ENCODE data around the gene GUCY1B1.

Gene GUCY1B1

DNA sequence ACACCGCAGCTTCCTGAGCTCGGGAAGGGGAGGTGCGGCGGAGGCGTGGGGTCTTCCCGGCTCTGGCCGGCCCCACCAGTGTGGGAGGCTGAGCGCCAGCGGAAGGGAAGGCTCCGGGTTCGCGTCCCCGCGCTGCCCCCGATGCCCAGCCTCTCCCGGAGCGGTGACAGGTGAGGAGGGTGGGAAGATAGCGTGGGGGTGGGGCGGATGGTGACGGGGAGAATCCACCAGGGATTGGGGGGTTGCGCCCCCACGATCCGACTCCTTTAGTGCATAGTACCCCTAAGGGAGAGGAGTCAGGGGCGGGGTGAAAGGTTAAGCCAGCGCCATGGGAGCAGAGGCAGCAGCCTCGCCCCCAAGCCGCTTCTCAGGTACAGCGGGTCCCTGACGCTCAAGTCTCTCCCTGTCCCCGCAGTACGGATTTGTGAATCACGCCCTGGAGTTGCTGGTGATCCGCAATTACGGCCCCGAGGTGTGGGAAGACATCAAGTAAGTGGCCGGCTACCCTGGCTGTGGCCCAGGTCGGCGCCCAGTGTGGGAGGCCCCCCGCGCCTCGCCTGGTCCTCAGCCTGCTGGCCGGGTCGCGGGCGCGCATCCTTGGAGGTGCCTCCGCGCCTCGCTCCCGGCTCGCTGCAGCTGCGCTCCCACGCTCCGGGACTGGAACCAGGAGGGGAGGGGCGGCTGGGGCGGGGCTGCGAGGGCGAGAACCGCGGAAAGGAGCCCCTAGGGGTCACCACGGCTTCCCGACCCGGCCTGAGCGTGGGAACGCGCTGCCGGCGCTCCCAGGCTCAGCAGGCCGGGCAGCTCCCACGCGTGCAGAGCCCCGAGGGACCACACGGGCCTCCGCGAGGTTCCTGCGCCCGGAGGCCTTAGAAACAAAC, 791 bp downstream of the GUCY1B1 start:
- peak; percentile 62 to 73 (median 67) for DNase-seq
- H3K4me1 ChIP-seq (ENCODE audit: control extremely low read depth in 1 of 4, control insufficient read depth in 4 of 4, insufficient read depth in 4 of 4, low read length in 3 of 4), result peaks cover 5 to 56% (median 15%) of the 10 kb centered on the region in 4 experiments
- ChIA-PET POLR2A (interaction anchor here (1.0 to 1.5 kb wide), 2 partner anchors 10 to 92 kb away, joined by 3 read pairs; no protein-coding TSS in a partner anchor), CTCF (interaction anchor here (0.8 to 2.3 kb wide), 13 partner anchors 9 to 231 kb away, joined by 3 to 9 read pairs (median 3); no protein-coding TSS in a partner anchor)
- WGBS (ENCODE audit: insufficient coverage), result under 1% methylated on average over 60 of the region's 77 CpGs
- no peaks in the 10 kb centered on the region for H3K9me3 ChIP-seq (ENCODE audit: control extremely low read depth in 1 of 5, control insufficient read depth in 4 of 5, insufficient read depth in 2 of 5, low read depth in 1 of 5, low read length in 4 of 5)
- H3K4me3 ChIP-seq (ENCODE audit: control insufficient read depth in 1 of 7, extremely low read depth in 1 of 7, insufficient read depth in 4 of 7, low read depth in 2 of 7, low read length in 6 of 7), result peak overlapping the region; percentile 72 to 96 (median 81)
- no peaks in the 10 kb centered on the region for H3K36me3 ChIP-seq (ENCODE audit: control insufficient read depth in 4 of 4, insufficient read depth in 4 of 4, low read length in 3 of 4)
- H3K27me3 ChIP-seq (replicated peaks in 2 of 5; ENCODE audit: control insufficient read depth in 4 of 5, insufficient read depth in 5 of 5, low read length in 4 of 5), result no peaks in the 10 kb centered on the region
- H3K27ac ChIP-seq (ENCODE audit: insufficient read depth in 1 of 2, low read depth in 1 of 2, low read length in 2 of 2, poor library complexity in 1 of 2, severe bottlenecking in 2 of 2), result peak overlapping the region; percentile 48 to 83

DNA sequence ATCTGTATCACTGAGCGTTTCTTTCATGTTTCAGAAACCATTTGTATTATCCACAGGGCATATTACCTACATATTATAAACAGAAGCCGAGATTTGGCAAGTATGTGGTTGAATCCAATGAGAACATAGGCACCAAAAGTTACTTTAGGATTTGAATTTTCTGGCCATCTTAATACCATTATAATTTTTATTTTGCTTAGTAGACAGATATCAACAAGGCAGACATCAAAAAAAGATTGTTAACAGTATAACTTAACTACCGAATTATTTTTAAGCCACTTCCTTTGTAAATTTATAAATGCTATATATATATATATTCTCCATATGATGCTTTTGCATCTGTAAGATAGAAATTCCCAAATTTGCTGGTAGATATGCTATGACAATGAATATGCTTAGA, 2.2 kb downstream of the GUCY1B1 start:
- H3K27me3 ChIP-seq (replicated peaks in 2 of 5; ENCODE audit: control insufficient read depth in 4 of 5, insufficient read depth in 5 of 5, low read length in 4 of 5), result no peaks in the 10 kb centered on the region
- ChIA-PET POLR2A (no interaction called here), CTCF (interaction anchor here (1.3 kb wide), 1 partner anchor 131 kb away, joined by 3 read pairs; no protein-coding TSS in a partner anchor)
- no CpG with 5 or more reads among the region's 3 CpGs for WGBS (ENCODE audit: insufficient coverage)
- H3K4me1 ChIP-seq (ENCODE audit: control extremely low read depth in 1 of 4, control insufficient read depth in 4 of 4, insufficient read depth in 4 of 4, low read length in 3 of 4), result peaks cover 5 to 66% (median 17%) of the 10 kb centered on the region in 4 experiments
- H3K36me3 ChIP-seq (ENCODE audit: control insufficient read depth in 4 of 4, insufficient read depth in 4 of 4, low read length in 3 of 4), result no peaks in the 10 kb centered on the region
- H3K4me3 ChIP-seq (ENCODE audit: control insufficient read depth in 1 of 7, extremely low read depth in 1 of 7, insufficient read depth in 4 of 7, low read depth in 2 of 7, low read length in 6 of 7), result peak overlapping the region in 3 of 7 experiments; percentile 45 to 96 (median 87)
- H3K27ac ChIP-seq (ENCODE audit: insufficient read depth in 1 of 2, low read depth in 1 of 2, low read length in 2 of 2, poor library complexity in 1 of 2, severe bottlenecking in 2 of 2), result peak overlapping the region in 1 of 2 experiments; percentile 8
- no peak for DNase-seq
- H3K9me3 ChIP-seq (ENCODE audit: control extremely low read depth in 1 of 5, control insufficient read depth in 4 of 5, insufficient read depth in 2 of 5, low read depth in 1 of 5, low read length in 4 of 5), result no peaks in the 10 kb centered on the region

GRCh38 chr4:155761916-155762315, 3.1 kb downstream of the GUCY1B1 start:
- Histone ChIP-seq H3K27me3 (replicated peaks in 2 of 5; ENCODE audit: control insufficient read depth in 4 of 5, insufficient read depth in 5 of 5, low read length in 4 of 5) (no peaks in the 10 kb centered on the region), H3K36me3 (ENCODE audit: control insufficient read depth in 4 of 4, insufficient read depth in 4 of 4, low read length in 3 of 4) (no peaks in the 10 kb centered on the region), H3K27ac (ENCODE audit: insufficient read depth in 1 of 2, low read depth in 1 of 2, low read length in 2 of 2, poor library complexity in 1 of 2, severe bottlenecking in 2 of 2) (no peak overlapping the region), H3K4me3 (ENCODE audit: control insufficient read depth in 1 of 7, extremely low read depth in 1 of 7, insufficient read depth in 4 of 7, low read depth in 2 of 7, low read length in 6 of 7) (peak overlapping the region in 3 of 7 experiments; percentile 20 to 49 (median 48)), H3K4me1 (ENCODE audit: control extremely low read depth in 1 of 4, control insufficient read depth in 4 of 4, insufficient read depth in 4 of 4, low read length in 3 of 4) (peaks cover 5 to 66% (median 17%) of the 10 kb centered on the region in 4 experiments), H3K9me3 (ENCODE audit: control extremely low read depth in 1 of 5, control insufficient read depth in 4 of 5, insufficient read depth in 2 of 5, low read depth in 1 of 5, low read length in 4 of 5) (no peaks in the 10 kb centered on the region)
- CTCF ChIA-PET, result no interaction called here
- DNase-seq, result peak in 1 of 3 donors; percentile 24
- POLR2A ChIA-PET, result no interaction called here

- no peak overlapping the region for H3K27ac ChIP-seq (ENCODE audit: insufficient read depth in 1 of 2, low read depth in 1 of 2, low read length in 2 of 2, poor library complexity in 1 of 2, severe bottlenecking in 2 of 2)
- ChIA-PET POLR2A (no interaction called here), CTCF (interaction anchor here (0.5 to 3.1 kb wide), 2 partner anchors 11 to 1125 kb away, joined by 3 to 16 read pairs; no protein-coding TSS in a partner anchor)
- H3K9me3 ChIP-seq (ENCODE audit: control extremely low read depth in 1 of 5, control insufficient read depth in 4 of 5, insufficient read depth in 2 of 5, low read depth in 1 of 5, low read length in 4 of 5), result no peaks in the 10 kb centered on the region
- H3K4me3 ChIP-seq (ENCODE audit: control insufficient read depth in 1 of 7, extremely low read depth in 1 of 7, insufficient read depth in 4 of 7, low read depth in 2 of 7, low read length in 6 of 7), result peak overlapping the region in 1 of 7 experiments; percentile 49
- no peaks in the 10 kb centered on the region for H3K27me3 ChIP-seq (replicated peaks in 2 of 5; ENCODE audit: control insufficient read depth in 4 of 5, insufficient read depth in 5 of 5, low read length in 4 of 5)
- H3K36me3 ChIP-seq (ENCODE audit: control insufficient read depth in 4 of 4, insufficient read depth in 4 of 4, low read length in 3 of 4), result no peaks in the 10 kb centered on the region
- peaks cover 5 to 62% (median 17%) of the 10 kb centered on the region in 4 experiments for H3K4me1 ChIP-seq (ENCODE audit: control extremely low read depth in 1 of 4, control insufficient read depth in 4 of 4, insufficient read depth in 4 of 4, low read length in 3 of 4)
- no peak for DNase-seq
Measured at GRCh38 chr4:155762334-155762733, 3.5 kb downstream of the GUCY1B1 start.

- H3K27me3 ChIP-seq (replicated peaks in 2 of 5; ENCODE audit: control insufficient read depth in 4 of 5, insufficient read depth in 5 of 5, low read length in 4 of 5), result no peaks in the 10 kb centered on the region
- no CpG with 5 or more reads among the region's 2 CpGs for WGBS (ENCODE audit: insufficient coverage)
- H3K27ac ChIP-seq (ENCODE audit: insufficient read depth in 1 of 2, low read depth in 1 of 2, low read length in 2 of 2, poor library complexity in 1 of 2, severe bottlenecking in 2 of 2), result peak overlapping the region in 1 of 2 experiments; percentile 63
- ChIA-PET CTCF (interaction anchor here (1.1 to 3.1 kb wide), 3 partner anchors 10 to 24 kb away, joined by 3 to 16 read pairs (median 4); no protein-coding TSS in a partner anchor), POLR2A (no interaction called here)
- H3K4me3 ChIP-seq (ENCODE audit: control insufficient read depth in 1 of 7, extremely low read depth in 1 of 7, insufficient read depth in 4 of 7, low read depth in 2 of 7, low read length in 6 of 7), result no peak overlapping the region
- H3K4me1 ChIP-seq (ENCODE audit: control extremely low read depth in 1 of 4, control insufficient read depth in 4 of 4, insufficient read depth in 4 of 4, low read length in 3 of 4), result peaks cover 2 to 50% (median 12%) of the 10 kb centered on the region in 4 experiments
- DNase-seq, result no peak
- no peaks in the 10 kb centered on the region for H3K36me3 ChIP-seq (ENCODE audit: control insufficient read depth in 4 of 4, insufficient read depth in 4 of 4, low read length in 3 of 4)
- H3K9me3 ChIP-seq (ENCODE audit: control extremely low read depth in 1 of 5, control insufficient read depth in 4 of 5, insufficient read depth in 2 of 5, low read depth in 1 of 5, low read length in 4 of 5), result no peaks in the 10 kb centered on the region
Measured at GRCh38 chr4:155763551-155763950, 4.7 kb downstream of the GUCY1B1 start.

DNA sequence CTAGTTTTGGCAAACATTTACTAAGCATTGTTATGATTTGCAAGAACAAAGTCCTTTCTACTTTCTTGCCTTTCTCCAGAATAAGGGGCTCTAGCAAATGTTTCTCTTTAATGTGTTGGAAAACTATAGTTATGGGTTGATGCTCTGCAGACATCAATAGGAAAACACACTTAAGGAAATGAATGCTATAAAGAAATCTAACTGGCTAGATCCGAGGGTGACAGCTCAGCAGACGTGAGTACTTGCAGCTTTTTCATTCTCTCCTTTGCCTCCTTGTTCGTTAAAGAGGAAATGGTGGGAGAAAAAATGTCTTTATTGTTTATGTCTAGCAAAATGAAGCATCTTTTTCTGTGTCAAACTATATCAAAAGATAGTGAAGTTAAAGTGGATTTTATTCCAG, 6.3 kb downstream of the GUCY1B1 start:
- no CpG with 5 or more reads among the region's 3 CpGs for WGBS (ENCODE audit: insufficient coverage)
- Histone ChIP-seq H3K9me3 (ENCODE audit: control extremely low read depth in 1 of 5, control insufficient read depth in 4 of 5, insufficient read depth in 2 of 5, low read depth in 1 of 5, low read length in 4 of 5) (no peaks in the 10 kb centered on the region), H3K36me3 (ENCODE audit: control insufficient read depth in 4 of 4, insufficient read depth in 4 of 4, low read length in 3 of 4) (no peaks in the 10 kb centered on the region), H3K27me3 (replicated peaks in 2 of 5; ENCODE audit: control insufficient read depth in 4 of 5, insufficient read depth in 5 of 5, low read length in 4 of 5) (no peaks in the 10 kb centered on the region), H3K27ac (ENCODE audit: insufficient read depth in 1 of 2, low read depth in 1 of 2, low read length in 2 of 2, poor library complexity in 1 of 2, severe bottlenecking in 2 of 2) (no peak overlapping the region), H3K4me3 (ENCODE audit: control insufficient read depth in 1 of 7, extremely low read depth in 1 of 7, insufficient read depth in 4 of 7, low read depth in 2 of 7, low read length in 6 of 7) (no peak overlapping the region), H3K4me1 (ENCODE audit: control extremely low read depth in 1 of 4, control insufficient read depth in 4 of 4, insufficient read depth in 4 of 4, low read length in 3 of 4) (peaks cover 2 to 54% (median 11%) of the 10 kb centered on the region in 4 experiments)
- ChIA-PET POLR2A (no interaction called here), CTCF (interaction anchor here (0.9 to 3.1 kb wide), 3 partner anchors 9 to 318 kb away, joined by 3 to 16 read pairs (median 3); no protein-coding TSS in a partner anchor)
- no peak for DNase-seq

GRCh38 chr4:155766622-155767021, 7.8 kb downstream of the GUCY1B1 start:
- Histone ChIP-seq H3K4me3 (ENCODE audit: control insufficient read depth in 1 of 7, extremely low read depth in 1 of 7, insufficient read depth in 4 of 7, low read depth in 2 of 7, low read length in 6 of 7) (no peak overlapping the region), H3K36me3 (ENCODE audit: control insufficient read depth in 4 of 4, insufficient read depth in 4 of 4, low read length in 3 of 4) (no peaks in the 10 kb centered on the region), H3K9me3 (ENCODE audit: control extremely low read depth in 1 of 5, control insufficient read depth in 4 of 5, insufficient read depth in 2 of 5, low read depth in 1 of 5, low read length in 4 of 5) (no peaks in the 10 kb centered on the region), H3K4me1 (ENCODE audit: control extremely low read depth in 1 of 4, control insufficient read depth in 4 of 4, insufficient read depth in 4 of 4, low read length in 3 of 4) (peaks cover 0 to 46% (median 8%) of the 10 kb centered on the region in 4 experiments), H3K27ac (ENCODE audit: insufficient read depth in 1 of 2, low read depth in 1 of 2, low read length in 2 of 2, poor library complexity in 1 of 2, severe bottlenecking in 2 of 2) (no peak overlapping the region), H3K27me3 (replicated peaks in 2 of 5; ENCODE audit: control insufficient read depth in 4 of 5, insufficient read depth in 5 of 5, low read length in 4 of 5) (no peaks in the 10 kb centered on the region)
- ChIA-PET POLR2A (interaction anchor here (0.6 kb wide), 1 partner anchor 90 kb away, joined by 3 read pairs; no protein-coding TSS in a partner anchor), CTCF (no interaction called here)
- 95% methylated on average over 2 of the region's 2 CpGs for WGBS (ENCODE audit: insufficient coverage)
- DNase-seq, result no peak

Measured in common myeloid progenitor, CD34-positive (primary cell).